D721Med (cell line): ENCODE measurements around the gene NLRP12.
"Not testable (repeated sequence)": the region's sequence is repeated elsewhere in the genome, so short reads cannot be mapped to it uniquely, and the experiment has no call there.

Experiments used
- DNase-seq: peaks from one replicate; pipeline ENCODE4 v3.0.0; 2011; ENCODE audit warnings: low spot score; ENCODE audit not compliant: insufficient read length
- FAIRE-seq: peaks from 2 replicates; lab custom pipeline; 2011; peaks lifted over from hg19 to GRCh38; lab: Jason Lieb, UNC
- CTCF ChIP-seq: IDR thresholded peaks from 2 replicates; pipeline ENCODE4 v1.5.1; 2012; ENCODE audit warnings: mild to moderate bottlenecking, control low read depth; ENCODE audit not compliant: insufficient read depth; ENCODE audit errors: missing control alignments

The NLRP12 gene, protein sequence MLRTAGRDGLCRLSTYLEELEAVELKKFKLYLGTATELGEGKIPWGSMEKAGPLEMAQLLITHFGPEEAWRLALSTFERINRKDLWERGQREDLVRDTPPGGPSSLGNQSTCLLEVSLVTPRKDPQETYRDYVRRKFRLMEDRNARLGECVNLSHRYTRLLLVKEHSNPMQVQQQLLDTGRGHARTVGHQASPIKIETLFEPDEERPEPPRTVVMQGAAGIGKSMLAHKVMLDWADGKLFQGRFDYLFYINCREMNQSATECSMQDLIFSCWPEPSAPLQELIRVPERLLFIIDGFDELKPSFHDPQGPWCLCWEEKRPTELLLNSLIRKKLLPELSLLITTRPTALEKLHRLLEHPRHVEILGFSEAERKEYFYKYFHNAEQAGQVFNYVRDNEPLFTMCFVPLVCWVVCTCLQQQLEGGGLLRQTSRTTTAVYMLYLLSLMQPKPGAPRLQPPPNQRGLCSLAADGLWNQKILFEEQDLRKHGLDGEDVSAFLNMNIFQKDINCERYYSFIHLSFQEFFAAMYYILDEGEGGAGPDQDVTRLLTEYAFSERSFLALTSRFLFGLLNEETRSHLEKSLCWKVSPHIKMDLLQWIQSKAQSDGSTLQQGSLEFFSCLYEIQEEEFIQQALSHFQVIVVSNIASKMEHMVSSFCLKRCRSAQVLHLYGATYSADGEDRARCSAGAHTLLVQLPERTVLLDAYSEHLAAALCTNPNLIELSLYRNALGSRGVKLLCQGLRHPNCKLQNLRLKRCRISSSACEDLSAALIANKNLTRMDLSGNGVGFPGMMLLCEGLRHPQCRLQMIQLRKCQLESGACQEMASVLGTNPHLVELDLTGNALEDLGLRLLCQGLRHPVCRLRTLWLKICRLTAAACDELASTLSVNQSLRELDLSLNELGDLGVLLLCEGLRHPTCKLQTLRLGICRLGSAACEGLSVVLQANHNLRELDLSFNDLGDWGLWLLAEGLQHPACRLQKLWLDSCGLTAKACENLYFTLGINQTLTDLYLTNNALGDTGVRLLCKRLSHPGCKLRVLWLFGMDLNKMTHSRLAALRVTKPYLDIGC

GRCh38 chr19:53824134-53824611 lies at the start of gene NLRP12:
NLRP12 (minus strand) TSS chr19:53824314; CDS start chr19:53824174, 140 bp downstream.
- no peak for TF ChIP-seq CTCF
- no peak for FAIRE-seq
- DNase-seq, result no peak

DNA sequence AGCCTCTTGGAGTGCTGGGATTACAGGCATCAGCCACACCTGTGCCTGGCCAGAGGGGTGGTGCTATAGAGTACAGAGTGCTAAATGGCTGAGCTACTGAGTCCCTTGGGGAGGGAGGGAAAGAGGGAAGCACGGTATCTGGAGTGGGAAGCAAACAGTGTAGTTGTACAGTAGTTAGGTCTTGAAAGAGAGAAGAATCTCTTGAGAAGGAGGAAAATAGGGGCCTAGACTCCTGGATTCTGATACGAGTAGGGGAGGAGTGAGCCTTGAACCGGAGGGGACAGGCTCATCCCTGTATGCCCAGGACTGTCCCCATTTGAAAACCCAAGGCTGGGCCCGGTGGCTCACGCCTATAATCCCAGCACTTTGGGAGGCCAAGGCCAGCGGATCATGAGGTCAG lies 48.6 kb upstream of the NLRP12 start:
- no peak for DNase-seq
- TF ChIP-seq CTCF, result no peak
- no peak for FAIRE-seq

GRCh38 chr19:53871454-53871853 lies 47.3 kb upstream of the NLRP12 start:
- DNase-seq (no peak), FAIRE-seq (no peak)
- TF ChIP-seq CTCF, result no peak

GRCh38 chr19:53870485-53870844 lies 46.4 kb upstream of the NLRP12 start:
- TF ChIP-seq CTCF, result no peak
- FAIRE-seq (no peak), DNase-seq (no peak)

DNA sequence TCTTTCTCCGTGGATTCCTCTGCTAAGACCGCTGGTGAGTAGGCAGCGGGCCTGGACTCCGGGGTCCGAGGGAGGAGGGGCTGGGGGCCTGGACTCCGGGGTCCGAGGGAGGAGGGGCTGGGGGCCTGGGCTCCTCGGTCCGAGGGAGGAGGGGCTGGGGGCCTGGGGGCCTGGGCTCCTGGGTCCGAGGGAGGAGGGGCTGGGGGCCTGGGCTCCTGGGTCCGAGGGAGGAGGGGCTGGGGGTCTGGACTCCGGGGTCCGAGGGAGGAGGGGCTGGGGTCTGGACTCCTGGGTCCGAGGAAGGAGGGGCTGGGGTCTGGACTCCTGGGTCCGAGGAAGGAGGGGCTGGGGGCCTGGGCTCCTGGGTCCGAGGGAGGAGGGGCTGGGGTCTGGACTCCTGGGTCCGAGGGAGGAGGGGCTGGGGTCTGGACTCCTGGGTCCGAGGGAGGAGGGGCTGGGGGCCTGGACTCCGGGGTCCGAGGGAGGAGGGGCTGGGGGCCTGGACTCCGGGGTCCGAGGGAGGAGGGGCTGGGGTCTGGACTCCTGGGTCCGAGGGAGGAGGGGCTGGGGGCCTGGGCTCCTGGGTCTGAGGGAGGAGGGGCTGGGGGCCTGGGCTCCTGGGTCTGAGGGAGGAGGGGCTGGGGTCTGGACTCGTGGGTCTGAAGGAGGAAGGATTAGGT lies 45.8 kb upstream of the NLRP12 start:
- FAIRE-seq, DNase-seq: not testable (repeated sequence)

DNA sequence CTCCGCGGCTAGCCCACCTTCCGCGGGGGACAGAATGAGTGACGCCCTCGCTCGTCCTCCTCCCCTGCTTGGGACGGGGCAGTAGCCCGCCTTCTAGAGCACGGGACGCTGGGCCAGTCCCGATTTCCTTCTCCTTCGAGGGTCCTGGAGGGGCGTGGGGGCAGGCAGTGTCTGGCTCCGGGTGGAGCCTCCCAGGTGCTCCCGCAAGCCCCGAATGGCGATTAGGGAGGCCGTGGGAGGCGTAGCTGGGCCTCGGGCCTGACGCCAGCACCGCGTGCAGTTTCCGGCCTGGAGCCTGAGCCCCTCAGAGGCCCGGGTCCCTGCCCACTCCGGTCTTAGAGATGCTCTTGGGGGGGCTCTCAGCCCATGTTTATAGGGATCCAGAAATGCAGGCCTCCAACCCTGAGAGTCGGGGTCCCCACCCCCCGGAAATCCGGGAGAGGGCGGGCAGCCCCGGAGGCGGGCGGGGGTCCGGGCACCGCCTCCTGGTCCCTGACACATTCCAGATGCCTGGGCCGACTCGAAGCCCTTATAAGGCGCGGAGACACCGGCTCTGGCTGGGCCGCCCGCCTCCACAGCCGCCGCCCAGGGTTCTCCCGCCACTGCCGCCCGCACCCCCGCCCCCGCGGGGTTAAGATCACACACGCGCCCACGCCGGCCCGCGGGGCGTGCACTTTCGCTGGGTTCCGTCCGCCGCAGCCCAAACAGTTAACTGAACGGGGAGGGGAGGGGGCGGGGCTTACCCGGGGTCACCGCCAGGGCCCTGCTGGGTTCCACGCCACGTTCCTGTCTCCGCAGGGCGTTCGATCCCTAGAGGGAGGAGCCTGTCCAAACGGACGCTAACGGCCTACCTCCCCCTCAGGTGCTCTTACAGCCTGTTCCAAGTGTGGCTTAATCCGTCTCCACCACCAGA lies 45.0 kb upstream of the NLRP12 start:
- no peak for TF ChIP-seq CTCF
- FAIRE-seq, result no peak
- peak; percentile 86 for DNase-seq
